A673 (cell line): ENCODE results near the gene TIMM21.

Experiments used
- EZH2 ChIP-seq: fragments of 200-600 bp; sonication (generic); IDR thresholded peaks from 2 replicates; pipeline ENCODE4 v1.6.1; 2017; ENCODE audit warnings: borderline replicate concordance, low read depth, mild to moderate bottlenecking, mixed read lengths, antibody characterized with exemption, low read length; ENCODE audit not compliant: poor library complexity, severe bottlenecking
- TF ChIP-seq, protein P1 (sequence below): fragments of 300-800, 200-600 bp; sonication (generic); conservative IDR thresholded peaks from 2 replicates; pipeline ENCODE4 v1.5.1; 2017; ENCODE audit warnings: low read depth, mild to moderate bottlenecking, antibody characterized with exemption, low read length, moderate library complexity, mixed read lengths

- TF ChIP-seq, protein P1, sequence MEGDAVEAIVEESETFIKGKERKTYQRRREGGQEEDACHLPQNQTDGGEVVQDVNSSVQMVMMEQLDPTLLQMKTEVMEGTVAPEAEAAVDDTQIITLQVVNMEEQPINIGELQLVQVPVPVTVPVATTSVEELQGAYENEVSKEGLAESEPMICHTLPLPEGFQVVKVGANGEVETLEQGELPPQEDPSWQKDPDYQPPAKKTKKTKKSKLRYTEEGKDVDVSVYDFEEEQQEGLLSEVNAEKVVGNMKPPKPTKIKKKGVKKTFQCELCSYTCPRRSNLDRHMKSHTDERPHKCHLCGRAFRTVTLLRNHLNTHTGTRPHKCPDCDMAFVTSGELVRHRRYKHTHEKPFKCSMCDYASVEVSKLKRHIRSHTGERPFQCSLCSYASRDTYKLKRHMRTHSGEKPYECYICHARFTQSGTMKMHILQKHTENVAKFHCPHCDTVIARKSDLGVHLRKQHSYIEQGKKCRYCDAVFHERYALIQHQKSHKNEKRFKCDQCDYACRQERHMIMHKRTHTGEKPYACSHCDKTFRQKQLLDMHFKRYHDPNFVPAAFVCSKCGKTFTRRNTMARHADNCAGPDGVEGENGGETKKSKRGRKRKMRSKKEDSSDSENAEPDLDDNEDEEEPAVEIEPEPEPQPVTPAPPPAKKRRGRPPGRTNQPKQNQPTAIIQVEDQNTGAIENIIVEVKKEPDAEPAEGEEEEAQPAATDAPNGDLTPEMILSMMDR: no peak
- no peak for TF ChIP-seq EZH2
Observed at GRCh38 chr18:74110149-74110548, 38.2 kb upstream of the TIMM21 start.
